Fibroblast of mammary gland (primary cell): Measurements from ENCODE around the gene RPL14.

ENCODE experiments used
- DNase-seq: peaks from one replicate; pipeline ENCODE4 v3.0.0-alpha.2; 2010; ENCODE audit warnings: low read depth
- H3K4me3 ChIP-seq: 2 replicates; pipeline ENCODE4 v1.5.1; 2011; ENCODE audit warnings: low read depth, mild to moderate bottlenecking, low read length, moderate library complexity; ENCODE audit not compliant: control insufficient read depth
- CTCF ChIP-seq: conservative IDR thresholded peaks from 2 replicates; pipeline ENCODE4 v1.5.1; 2011; ENCODE audit warnings: low read depth, low read length, inconsistent platforms; ENCODE audit not compliant: control insufficient read depth, insufficient read depth

RPL14 gene

GRCh38 chr3:40456940-40457823 lies at the start of gene RPL14:
RPL14 (plus strand) TSS chr3:40457339; CDS start chr3:40457472, 133 bp downstream.
- peak within 1 kb of the TSS; percentile 96 for H3K4me3 ChIP-seq
- TF ChIP-seq CTCF: no peak
- peak; percentile 96 for DNase-seq

- no peak overlapping the region for H3K4me3 ChIP-seq
- no peak for DNase-seq
- TF ChIP-seq CTCF: no peak
These were observed 49.5 kb upstream of the RPL14 start for GRCh38 chr3:40407611-40408010.

GRCh38 chr3:40414270-40414669 lies 42.9 kb upstream of the RPL14 start:
- DNase-seq: no peak
- no peak overlapping the region for H3K4me3 ChIP-seq
- TF ChIP-seq CTCF: no peak

- DNase-seq: peak; percentile 9
- H3K4me3 ChIP-seq: no peak overlapping the region
- TF ChIP-seq CTCF: no peak
These were observed 39.1 kb upstream of the RPL14 start for GRCh38 chr3:40417845-40418543.

- DNase-seq: no peak
- TF ChIP-seq CTCF: no peak
- no peak overlapping the region for H3K4me3 ChIP-seq
These were observed 34.3 kb upstream of the RPL14 start for GRCh38 chr3:40422861-40423260.

- no peak overlapping the region for H3K4me3 ChIP-seq
- no peak for DNase-seq
- TF ChIP-seq CTCF: no peak
These were observed 30.0 kb upstream of the RPL14 start for GRCh38 chr3:40427045-40427669.
